NCI-H2196 treated with DMSO at 0.1 percent for 48 hours (cell line): ENCODE measurements around the gene OR12D1.
"Not testable (repeated sequence)": the region's sequence is repeated elsewhere in the genome, so short reads cannot be mapped to it uniquely, and the experiment has no call there.

ENCODE experiments used
- DNase-seq: peaks from one replicate; lab custom pipeline; 2025; ENCODE audit not compliant: unreplicated experiment; lab: John Stamatoyannopoulos, UW

The OR12D1 gene

GRCh38 chr6:29414588-29414987 is at the start of gene OR12D1:
Gene OR12D1 (plus strand): TSS chr6:29414928.
- no peak for DNase-seq

GRCh38 chr6:29368765-29369164 is 46.0 kb upstream of the OR12D1 start, which contains the start of gene OR5V1:
Gene OR5V1 (minus strand): TSS chr6:29368865. CDS start chr6:29356195, 12,670 bp downstream.
- no peak for DNase-seq

DNA sequence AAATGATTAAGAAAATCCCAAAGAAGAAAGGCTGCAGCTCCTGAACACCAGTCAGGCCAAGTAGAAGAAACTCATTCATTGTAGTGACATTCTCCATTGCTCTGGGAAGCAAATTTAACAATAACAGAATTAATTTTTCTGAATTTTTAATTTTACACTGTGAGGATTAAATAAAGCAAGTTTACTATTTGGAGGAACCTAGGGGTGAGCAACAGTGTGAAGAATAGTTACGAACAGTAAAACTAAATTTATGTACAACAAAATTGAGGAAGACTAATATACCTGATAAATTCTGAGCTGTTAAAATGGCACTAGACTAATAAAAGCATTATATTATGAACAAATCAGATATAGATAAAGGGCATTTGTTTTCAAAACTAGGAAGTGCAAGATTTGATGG is 39.5 kb upstream of the OR12D1 start, which contains the start of gene OR12D3:
OR12D3 (minus strand) TSS at position 101 of the 400 bp plus-strand sequence; CDS start at position 97, 4 bp downstream.
- DNase-seq = no peak

DNA sequence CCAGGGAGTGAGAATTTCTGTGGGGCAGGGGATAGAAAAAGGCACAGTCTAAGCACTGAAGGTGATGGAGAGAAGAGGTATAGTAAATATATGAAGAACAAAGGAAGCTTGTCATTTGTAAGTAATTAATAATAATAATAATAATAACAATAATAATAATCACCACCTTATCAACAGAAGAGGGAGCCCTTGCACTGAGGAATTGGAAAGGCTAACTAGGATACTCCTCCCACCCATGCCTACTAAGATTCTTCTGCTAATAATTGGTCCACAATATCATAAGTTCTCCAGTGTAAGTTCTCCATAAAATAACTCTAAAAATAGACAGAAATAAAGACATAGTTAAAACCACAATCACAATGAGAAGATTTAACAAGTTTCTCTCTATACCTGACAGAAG is 38.7 kb upstream of the OR12D1 start:
- no peak for DNase-seq

DNA sequence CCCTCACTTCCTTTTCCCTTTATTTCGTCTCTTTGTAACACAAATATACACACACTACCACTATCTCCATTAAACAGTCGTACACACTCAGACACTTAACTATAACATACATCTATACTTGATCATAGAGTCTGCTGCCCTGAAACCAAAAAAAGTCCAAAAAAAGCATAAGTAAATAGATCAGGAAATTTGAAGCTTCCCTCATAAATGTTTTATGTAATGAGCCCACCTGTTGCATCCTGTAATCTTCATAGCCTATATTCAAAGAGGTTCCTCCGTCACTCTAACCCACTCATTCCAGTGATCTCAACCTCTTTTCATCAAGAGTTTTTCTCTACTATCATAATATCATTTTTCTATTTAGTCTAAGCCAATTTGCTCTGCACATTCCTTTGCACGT is 26.2 kb upstream of the OR12D1 start:
- DNase-seq = no peak

DNA sequence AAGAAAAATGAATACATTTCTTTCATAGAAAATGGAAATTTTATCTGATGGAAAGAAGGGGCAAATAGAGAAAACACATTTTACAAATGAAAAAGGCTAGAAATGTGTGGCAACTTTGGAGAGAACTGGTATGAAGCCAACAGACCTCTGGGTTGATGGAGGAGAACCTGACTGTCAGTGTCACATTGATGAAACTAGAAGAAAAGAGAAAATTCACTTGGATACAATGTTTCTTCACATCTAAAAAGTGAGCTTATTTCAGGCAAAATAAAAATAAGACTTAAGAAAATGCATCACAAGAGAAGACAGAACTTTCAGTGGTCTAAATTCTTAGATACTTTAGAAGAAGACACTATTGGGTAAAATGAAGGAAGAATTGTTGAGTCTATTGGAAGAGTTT is 19.4 kb upstream of the OR12D1 start, which contains the start of gene OR12D2:
OR12D2 (plus strand) TSS at position 301 of the 400 bp plus-strand sequence. CDS start 1,069 bp downstream, outside the sequence.
- DNase-seq = no peak

GRCh38 chr6:29399525-29399924 is 15.2 kb upstream of the OR12D1 start:
- no peak for DNase-seq

DNA sequence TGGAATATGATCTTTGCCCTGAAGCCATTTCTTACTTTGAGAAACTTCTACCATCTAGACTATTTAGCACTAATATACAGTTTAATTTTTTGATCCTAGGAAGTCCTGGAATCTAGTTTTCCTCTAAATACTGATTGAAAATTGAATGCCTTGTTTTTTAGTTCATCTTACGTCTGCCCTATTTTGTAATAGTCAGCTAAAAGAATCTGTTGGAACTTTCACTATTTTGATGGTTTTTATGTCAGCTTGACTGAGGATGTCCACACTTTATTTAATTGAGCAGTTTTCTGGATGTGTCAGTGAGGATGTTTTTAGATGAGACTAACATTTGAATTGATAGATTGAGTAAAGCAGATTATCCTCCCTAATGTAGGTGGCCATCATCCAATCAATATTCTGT is 10.9 kb upstream of the OR12D1 start:
- DNase-seq = no peak

DNA sequence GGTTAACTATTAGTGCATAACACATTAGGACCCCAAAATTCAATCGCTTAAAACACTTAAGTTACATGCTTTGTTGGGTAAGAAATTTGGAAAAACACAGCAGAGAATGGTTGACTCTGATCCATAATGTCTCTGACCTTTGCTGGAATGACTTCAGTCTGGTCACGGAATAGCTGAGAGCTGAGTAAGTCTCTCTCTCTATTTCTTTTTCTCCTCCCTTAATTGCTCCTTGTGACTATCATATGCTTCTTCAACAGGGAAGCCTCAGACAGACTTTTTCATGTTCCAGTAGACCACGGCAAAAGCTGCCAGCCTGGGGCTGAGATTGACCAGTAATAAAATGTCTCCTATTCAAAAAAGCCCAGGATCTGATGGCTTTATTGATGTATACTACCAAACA is 4.8 kb downstream of the OR12D1 start:
- DNase-seq = no peak

DNA sequence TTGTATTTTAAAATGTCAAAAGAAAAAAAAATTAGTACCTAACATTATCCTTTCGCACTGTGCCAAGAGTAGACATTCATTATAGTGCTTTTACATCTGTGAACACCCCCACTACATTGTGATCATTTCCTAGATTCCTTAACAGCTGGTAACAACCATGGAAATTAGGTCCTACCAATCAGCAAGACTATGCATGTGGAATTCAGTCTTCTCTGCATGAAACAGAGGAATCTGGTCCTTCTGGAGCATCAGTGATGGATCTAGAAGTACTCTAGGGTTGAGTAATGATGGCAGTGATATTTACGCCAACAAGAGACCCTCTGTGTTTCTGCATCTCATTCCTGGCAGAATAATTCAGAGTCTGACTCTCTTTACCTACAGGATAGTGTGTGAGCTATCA is 9.4 kb downstream of the OR12D1 start:
- no peak for DNase-seq

- DNase-seq = no peak
Measured at GRCh38 chr6:29424575-29424974, 9.8 kb downstream of the OR12D1 start.

DNA sequence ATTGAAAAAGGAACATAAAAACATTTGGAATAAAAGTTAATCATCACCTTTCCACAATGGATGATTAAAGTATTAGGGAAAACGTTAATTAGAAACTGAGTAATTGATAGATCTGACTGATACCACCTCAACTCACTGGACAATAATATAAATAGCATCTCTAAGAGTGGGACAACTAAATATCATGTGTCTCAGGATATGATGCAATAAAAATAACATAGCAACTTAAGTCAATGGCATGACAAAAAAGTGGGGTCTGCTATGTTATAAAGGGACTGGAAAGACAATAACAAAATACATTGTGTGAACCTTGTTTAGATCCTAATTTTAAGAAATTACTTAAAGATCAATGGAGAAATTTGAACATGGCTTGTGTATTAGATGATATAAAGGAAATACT is 10.3 kb downstream of the OR12D1 start:
- no peak for DNase-seq

GRCh38 chr6:29426654-29427053 is 11.9 kb downstream of the OR12D1 start:
- no peak for DNase-seq

- DNase-seq = not testable (repeated sequence)
Measured at GRCh38 chr6:29436730-29437129, 22.0 kb downstream of the OR12D1 start.

DNA sequence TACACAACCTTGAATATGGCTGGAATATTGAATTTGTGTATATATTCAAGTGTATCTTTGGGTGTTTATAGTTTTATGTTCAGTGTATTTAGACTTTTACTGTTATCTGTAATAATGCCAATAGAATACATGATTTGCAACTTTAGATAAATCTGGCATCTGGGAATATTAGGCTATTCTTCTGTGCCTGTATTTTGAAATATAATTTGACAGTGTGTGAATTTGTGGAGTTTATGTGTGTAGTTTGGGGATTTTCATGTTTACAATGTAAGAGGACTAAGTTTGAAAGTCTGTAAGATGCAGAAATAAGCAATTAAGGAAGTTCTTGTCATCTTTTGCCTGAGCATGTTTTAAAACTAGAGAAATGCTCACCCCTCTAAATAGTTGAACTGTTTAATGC is 24.3 kb downstream of the OR12D1 start, which contains the start of gene OR10C1:
OR10C1 (plus strand) TSS at position 301 of the 400 bp plus-strand sequence. CDS start 710 bp downstream, outside the sequence.
- DNase-seq = no peak

GRCh38 chr6:29442719-29443118 is 28.0 kb downstream of the OR12D1 start:
- DNase-seq = no peak

DNA sequence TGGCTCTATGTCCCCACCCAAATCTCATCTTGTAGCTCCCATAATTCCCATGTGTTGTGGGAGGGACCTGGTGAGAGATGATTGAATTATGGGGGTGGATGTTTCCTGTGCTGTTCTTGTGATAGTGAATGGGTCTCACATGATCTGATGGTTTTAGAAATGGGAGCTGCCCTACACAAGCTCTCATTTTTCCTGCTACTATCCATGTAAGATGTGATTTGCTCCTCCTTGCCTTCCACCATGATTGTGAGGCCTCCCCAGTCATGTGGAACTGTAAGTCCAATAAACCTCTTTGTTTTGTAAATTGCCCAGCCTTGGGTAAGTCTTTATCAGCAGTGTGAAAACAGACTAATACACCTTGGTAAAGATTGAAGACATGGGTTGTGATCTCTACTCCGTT is 29.3 kb downstream of the OR12D1 start:
- DNase-seq = not testable (repeated sequence)

GRCh38 chr6:29447670-29448069 is 32.9 kb downstream of the OR12D1 start:
- no peak for DNase-seq

- DNase-seq = no peak
Measured at GRCh38 chr6:29451471-29452193, 36.9 kb downstream of the OR12D1 start.

- no peak for DNase-seq
Measured at GRCh38 chr6:29456971-29457370, 42.2 kb downstream of the OR12D1 start, which contains the start of the genes OR11A1 and OR2H1. Gene OR11A1 (minus strand): TSS chr6:29457071. CDS start chr6:29427641, 29,430 bp downstream. Gene OR2H1 (plus strand): TSS chr6:29457155. CDS start chr6:29461770, 4,615 bp downstream.

DNA sequence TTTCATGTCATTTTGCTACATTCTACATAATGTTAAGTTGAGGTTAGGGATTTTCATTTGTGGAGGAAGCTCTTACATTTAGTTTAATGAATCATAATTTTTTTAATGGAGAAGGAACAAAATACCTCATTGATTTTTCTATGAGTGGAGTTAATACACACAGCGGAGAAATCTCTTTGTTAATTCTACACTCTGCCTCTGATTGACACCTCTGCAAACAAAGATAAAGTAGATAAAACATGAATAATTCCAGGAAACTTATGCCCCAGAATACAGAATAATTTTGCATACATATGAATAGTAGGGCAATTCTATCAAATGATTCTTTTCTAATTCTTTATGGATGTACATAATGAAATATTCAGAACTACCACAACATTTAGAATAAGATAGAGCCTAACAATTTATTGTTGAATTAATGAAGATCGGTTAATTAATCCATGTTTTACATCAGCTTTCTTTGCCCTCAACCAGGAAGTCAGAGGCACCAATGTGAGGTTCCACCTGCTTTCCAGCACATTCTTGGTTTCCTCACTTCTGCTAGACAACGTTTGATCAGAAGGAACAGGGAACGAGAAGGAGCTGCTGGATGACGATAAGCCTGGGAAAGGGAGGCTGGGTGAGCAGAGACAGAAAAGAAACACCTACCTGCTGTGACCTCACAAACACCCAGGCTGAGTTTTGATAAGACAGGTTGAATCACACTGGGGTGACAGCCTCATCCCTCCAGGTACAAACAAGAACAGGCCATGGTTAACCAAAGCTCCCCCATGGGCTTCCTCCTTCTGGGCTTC is 46.5 kb downstream of the OR12D1 start:
- DNase-seq = no peak

DNA sequence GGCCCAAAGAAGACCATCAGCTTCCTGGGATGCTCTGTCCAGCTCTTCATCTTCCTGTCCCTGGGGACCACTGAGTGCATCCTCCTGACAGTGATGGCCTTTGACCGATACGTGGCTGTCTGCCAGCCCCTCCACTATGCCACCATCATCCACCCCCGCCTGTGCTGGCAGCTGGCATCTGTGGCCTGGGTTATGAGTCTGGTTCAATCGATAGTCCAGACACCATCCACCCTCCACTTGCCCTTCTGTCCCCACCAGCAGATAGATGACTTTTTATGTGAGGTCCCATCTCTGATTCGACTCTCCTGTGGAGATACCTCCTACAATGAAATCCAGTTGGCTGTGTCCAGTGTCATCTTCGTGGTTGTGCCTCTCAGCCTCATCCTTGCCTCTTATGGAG is 47.3 kb downstream of the OR12D1 start:
- DNase-seq = no peak
